Ovary (tissue), 9 donors: ENCODE data around the gene CLBA1. TPM values are rescaled to one million over a fixed set of nuclear protein-coding genes. Genes with fewer than 3 reads are reported as not detected.

ENCODE experiments used
- DNase-seq, 5 donors: peaks; one replicate each; pipeline ENCODE4 v3.0.0-alpha.2; 2019 to 2020
- H3K27ac ChIP-seq, 2 donors: fragments of 200-600 bp; one replicate each; pipeline versions ENCODE4 v1.5.1 to v1.8.0; 2019 to 2022
- H3K27me3 ChIP-seq: fragments of 200-600 bp; one replicate; pipeline ENCODE4 v1.8.0; 2022
- H3K36me3 ChIP-seq: fragments of 200-600 bp; sonication (generic); one replicate; pipeline ENCODE4 v1.5.1; 2019
- H3K4me1 ChIP-seq: one replicate; pipeline ENCODE4 v1.8.1; 2013; ENCODE audit warnings: mild to moderate bottlenecking, moderate library complexity; ENCODE audit not compliant: insufficient read depth
- H3K4me3 ChIP-seq: fragments of 200-600 bp; sonication (generic); one replicate; pipeline ENCODE4 v1.5.1; 2017
- H3K9me3 ChIP-seq, 2 donors: fragments of 200-600 bp in 1 of 2; sonication (generic) in 1 of 2; one replicate each; pipeline versions ENCODE4 v1.5.1 to v1.8.1; 2013 to 2019; ENCODE audit warnings: mild to moderate bottlenecking in 1 of 2, moderate library complexity in 1 of 2
- EP300 ChIP-seq: sonication (generic); formaldehyde crosslinking; IDR thresholded peaks from one replicate; pipeline ENCODE4 v1.6.1; 2017; ENCODE audit warnings: antibody characterized with exemption
- POLR2A ChIP-seq: fragments of 450-650 bp; IDR thresholded peaks from one replicate; pipeline ENCODE4 v1.6.1; 2017; ENCODE audit warnings: antibody characterized with exemption, mild to moderate bottlenecking, moderate library complexity
- WGBS, 3 donors: extraction: QIAGEN DNeasy Blood & Tissue Kit in 1 of 3; methylation state at CpG; one replicate each; pipeline versions ENCODE4 v1.1.5 to v1.1.7; 2013 to 2017; 5-methylcytosine and 5-hydroxymethylcytosine counted together
- intact Hi-C, 4 donors: fragments of 100-400 bp; cut with DNase I; formaldehyde crosslinking; loops; one replicate each; pipeline versions ENCODE4 v1.11.0 to v1.15.1; 2022 to 2023
- polyA plus RNA-seq, 2 donors: library from polyadenylated mRNA; stranded (reverse); fragments of 200-250 nt in 1 of 2; fragments of 350-450 nt in 1 of 2; fragmentation: Illumina TruSeq in 1 of 2; extraction: RNeasy Lipid Tissue Mini Kit (QIAGEN cat#74804) in 1 of 2; gene quantifications; one replicate each; pipeline ENCODE4 v1.2.3, GENCODE V29; 2013 to 2014
- total RNA-seq, 7 donors: library from RNA; depleted of rRNA in 2 of 7; stranded (reverse); fragments of >200 nt in 2 of 7; fragmentation: NEBNext Ultra II Directional in 3 of 7; extraction: Animal tissue kit (Norgen Biotek cat#: 25700) in 3 of 7; gene quantifications; one replicate each; pipeline versions ENCODE4 v1.1.0 to v1.2.4, GENCODE V29; 2016 to 2023
- TF ChIP-seq, protein P1 (sequence below), 3 donors: fragments of 450-650 bp in 2 of 3; fragments of 200-600 bp in 1 of 3; IDR thresholded peaks; one replicate each; pipeline versions ENCODE4 v1.5.1 to v1.8.0; 2016 to 2022; ENCODE audit warnings: antibody characterized with exemption in 3 of 3, mild to moderate bottlenecking in 1 of 3
- donor health status: DM: no; HTN: no; CAD: no; lungs with moderate emphysema.
- donor health status: DM: no; HTN: no; CAD: no.
- donor health status: Bipolar disorder and iron deficiency.
- donor health status: DM: yes; HTN: yes; CAD: no.
- donor health status: DM: no; HTN: no; CAD: no.
- donor health status: DM: yes; HTN: yes; CAD: no.

CLBA1 gene
- total and polyA plus RNA-seq, 9 donors, result 3.5 to 15.7 (median 6.7) TPM

DNA sequence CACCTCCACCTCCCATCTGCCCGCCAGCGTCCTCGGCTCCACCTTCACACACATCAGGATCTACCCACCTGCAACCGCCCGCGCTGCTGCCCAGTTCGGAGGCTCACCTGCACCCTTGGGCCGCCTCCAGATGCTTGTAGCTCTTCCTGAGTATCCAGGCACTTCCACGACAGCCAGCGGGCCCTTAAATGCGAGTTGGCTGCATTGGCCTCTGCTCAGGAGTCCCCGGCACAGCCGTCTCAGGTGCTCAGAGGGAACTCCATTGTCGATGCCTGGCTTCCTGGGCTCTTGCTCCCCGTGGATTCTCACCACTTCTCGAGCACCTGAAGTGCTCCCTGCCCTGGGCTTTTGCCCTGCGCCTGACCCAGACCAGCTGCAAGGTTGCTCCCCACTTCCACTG lies 57.2 kb downstream of the CLBA1 start:
- Histone ChIP-seq H3K36me3 (no peaks in the 10 kb centered on the region), H3K4me3 (no peak overlapping the region), H3K4me1 (no peaks in the 10 kb centered on the region), H3K9me3 (no peaks in the 10 kb centered on the region), H3K27me3 (no peaks in the 10 kb centered on the region), H3K27ac (no peak overlapping the region)
- whole genome bisulfite sequencing, 3 donors, result 74 to 81% (median 77%) methylated on average over 13 to 17 of the region's 17 CpGs
- DNase-seq, result no peak
- TF ChIP-seq EP300 (no peak), POLR2A (no peak)
- TF ChIP-seq, protein P1, sequence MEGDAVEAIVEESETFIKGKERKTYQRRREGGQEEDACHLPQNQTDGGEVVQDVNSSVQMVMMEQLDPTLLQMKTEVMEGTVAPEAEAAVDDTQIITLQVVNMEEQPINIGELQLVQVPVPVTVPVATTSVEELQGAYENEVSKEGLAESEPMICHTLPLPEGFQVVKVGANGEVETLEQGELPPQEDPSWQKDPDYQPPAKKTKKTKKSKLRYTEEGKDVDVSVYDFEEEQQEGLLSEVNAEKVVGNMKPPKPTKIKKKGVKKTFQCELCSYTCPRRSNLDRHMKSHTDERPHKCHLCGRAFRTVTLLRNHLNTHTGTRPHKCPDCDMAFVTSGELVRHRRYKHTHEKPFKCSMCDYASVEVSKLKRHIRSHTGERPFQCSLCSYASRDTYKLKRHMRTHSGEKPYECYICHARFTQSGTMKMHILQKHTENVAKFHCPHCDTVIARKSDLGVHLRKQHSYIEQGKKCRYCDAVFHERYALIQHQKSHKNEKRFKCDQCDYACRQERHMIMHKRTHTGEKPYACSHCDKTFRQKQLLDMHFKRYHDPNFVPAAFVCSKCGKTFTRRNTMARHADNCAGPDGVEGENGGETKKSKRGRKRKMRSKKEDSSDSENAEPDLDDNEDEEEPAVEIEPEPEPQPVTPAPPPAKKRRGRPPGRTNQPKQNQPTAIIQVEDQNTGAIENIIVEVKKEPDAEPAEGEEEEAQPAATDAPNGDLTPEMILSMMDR (IDR thresholded peaks at IDR 0.05), result no peak
- intact Hi-C loops, result loop anchor here in 3 of 4 donors (5.0 to 10.0 kb wide), 4 partner anchors 61 to 151 kb away; partner anchors contain the start of gene AHNAK2 (in 1 of the 3)

DNA sequence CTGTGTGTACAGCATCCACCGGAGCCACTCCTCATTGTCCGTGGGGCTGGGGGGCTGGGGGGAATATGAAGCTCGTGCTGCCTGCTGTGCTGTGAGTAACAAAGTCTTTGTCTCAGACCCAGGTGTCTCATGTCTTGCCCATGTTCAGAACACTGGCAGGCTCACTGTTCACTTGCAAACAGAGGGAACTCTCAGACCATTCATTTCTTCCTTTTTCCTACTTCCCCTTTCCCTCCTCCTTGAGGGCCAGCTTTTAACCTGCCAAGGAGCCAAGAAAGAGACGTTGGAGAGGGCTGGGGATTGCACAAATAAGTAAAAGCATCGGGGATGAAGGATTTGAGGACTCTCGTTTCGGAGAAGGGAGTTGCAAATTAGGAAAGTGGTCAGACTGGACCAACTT lies 58.1 kb downstream of the CLBA1 start:
- no peak for TF ChIP-seq EP300
- no peak for TF ChIP-seq POLR2A
- TF ChIP-seq, protein P1 (IDR thresholded peaks at IDR 0.05), result no peak
- intact Hi-C loops, result loop anchor here in 3 of 4 donors (5.0 to 10.0 kb wide), 4 partner anchors 61 to 151 kb away; partner anchors contain the start of gene AHNAK2 (in 1 of the 3)
- no peak for DNase-seq
- Histone ChIP-seq H3K4me3 (no peak overlapping the region), H3K4me1 (no peaks in the 10 kb centered on the region), H3K36me3 (no peaks in the 10 kb centered on the region), H3K9me3 (no peaks in the 10 kb centered on the region), H3K27me3 (no peaks in the 10 kb centered on the region), H3K27ac (no peak overlapping the region)
- WGBS, 3 donors, result 56 to 62% (median 60%) methylated on average over 7 of the region's 7 CpGs

Other genes starting within 250 kb of the CLBA1 start
- 100 to 1,000 TPM in 3 of 7 donors, 10 to 100 TPM in 4; 85.7 to 385 (median 91.6) TPM for gene SIVA1, start 232.6 kb upstream of the CLBA1 start, total RNA-seq
- 100 to 1,000 TPM in 1 of 2 donors, 1 to 10 TPM in 1; 2.4 to 249 TPM for gene SIVA1, start 232.6 kb upstream of the CLBA1 start, polyA plus RNA-seq
- 100 to 1,000 TPM in 4 of 7 donors, 10 to 100 TPM in 3; 58.1 to 105 (median 103) TPM for gene AKT1, start 190.0 kb upstream of the CLBA1 start, total RNA-seq
- gene AKT1, start 190.0 kb upstream of the CLBA1 start, polyA plus RNA-seq, result 10 to 100 TPM; 53.9 to 72.6 TPM
- gene ZBTB42, start 184.7 kb upstream of the CLBA1 start, total RNA-seq, result 10 to 100 TPM in 1 of 7 donors, 1 to 10 TPM in 6; 2.0 to 18.7 (median 4.1) TPM
- 1 to 10 TPM in 1 of 2 donors, under 1 TPM in 1; 0.42 to 1.8 TPM for gene ZBTB42, start 184.7 kb upstream of the CLBA1 start, polyA plus RNA-seq
- gene CEP170B, start 120.5 kb upstream of the CLBA1 start, total RNA-seq, result 10 to 100 TPM in 4 of 7 donors, 1 to 10 TPM in 3; 3.0 to 22.7 (median 11.7) TPM
- 1 to 10 TPM; 1.9 to 5.1 TPM for gene CEP170B, start 120.5 kb upstream of the CLBA1 start, polyA plus RNA-seq
- 1 to 10 TPM in 4 of 7 donors, under 1 TPM in 2, not detected in 1; 0.32 to 3.2 (median 1.4) TPM for gene PLD4, start 60.9 kb upstream of the CLBA1 start, total RNA-seq
- under 1 TPM; 0.12 to 0.48 TPM for gene PLD4, start 60.9 kb upstream of the CLBA1 start, polyA plus RNA-seq
- gene AHNAK2, start 7.4 kb upstream of the CLBA1 start, total RNA-seq, result 10 to 100 TPM in 3 of 7 donors, 1 to 10 TPM in 4; 1.1 to 15.6 (median 3.9) TPM
- 10 to 100 TPM in 1 of 2 donors, under 1 TPM in 1; 0.94 to 24.6 TPM for gene AHNAK2, start 7.4 kb upstream of the CLBA1 start, polyA plus RNA-seq
- 1 to 10 TPM; 6.3 to 9.4 (median 7.6) TPM for gene CDCA4, start 35.3 kb downstream of the CLBA1 start, total RNA-seq
- gene CDCA4, start 35.3 kb downstream of the CLBA1 start, polyA plus RNA-seq, result 1 to 10 TPM; 2.9 to 7.3 TPM
- 1 to 10 TPM in 1 of 7 donors, under 1 TPM in 6; 0.35 to 2.0 (median 0.79) TPM for gene GPR132, start 79.6 kb downstream of the CLBA1 start, total RNA-seq
- gene GPR132, start 79.6 kb downstream of the CLBA1 start, polyA plus RNA-seq, result under 1 TPM; 0.27 to 0.45 TPM
- 10 to 100 TPM in 1 of 7 donors, 1 to 10 TPM in 6; 2.5 to 10.2 (median 6.5) TPM for gene JAG2, start 183.0 kb downstream of the CLBA1 start, total RNA-seq
- 1 to 10 TPM in 1 of 2 donors, under 1 TPM in 1; 0.78 to 7.0 TPM for gene JAG2, start 183.0 kb downstream of the CLBA1 start, polyA plus RNA-seq
- gene NUDT14, start 195.5 kb downstream of the CLBA1 start, total RNA-seq, result 10 to 100 TPM in 6 of 7 donors, 1 to 10 TPM in 1; 3.7 to 22.5 (median 12.2) TPM
- gene NUDT14, start 195.5 kb downstream of the CLBA1 start, polyA plus RNA-seq, result 10 to 100 TPM in 1 of 2 donors, under 1 TPM in 1; 0.68 to 10.9 TPM